T-helper 1 cell (primary cell): ENCODE data around the gene METTL24.

Experiments
- DNase-seq, 5 donors: peaks; one replicate each; pipeline ENCODE4 v3.0.0-alpha.2; 2012 to 2020

Gene METTL24

GRCh38 chr6:110332281-110332680 lies 25.9 kb downstream of the METTL24 start:
- no peak for DNase-seq

GRCh38 chr6:110331816-110332215 lies 26.3 kb downstream of the METTL24 start:
- no peak for DNase-seq

GRCh38 chr6:110331390-110331789 lies 26.8 kb downstream of the METTL24 start:
- DNase-seq, result no peak

- no peak for DNase-seq
Measured at GRCh38 chr6:110329714-110330436, 28.3 kb downstream of the METTL24 start.

- DNase-seq, result no peak
Measured at GRCh38 chr6:110329348-110329713, 28.8 kb downstream of the METTL24 start.

- DNase-seq, result no peak
Measured at GRCh38 chr6:110328259-110328658, 29.9 kb downstream of the METTL24 start.

GRCh38 chr6:110327391-110327790 lies 30.8 kb downstream of the METTL24 start:
- DNase-seq, result no peak

- no peak for DNase-seq
Measured at GRCh38 chr6:110326609-110327008, 31.5 kb downstream of the METTL24 start.

- DNase-seq, result no peak
Measured at GRCh38 chr6:110326057-110326456, 32.1 kb downstream of the METTL24 start.

- no peak for DNase-seq
Measured at GRCh38 chr6:110325197-110325596, 33.0 kb downstream of the METTL24 start.

GRCh38 chr6:110324548-110324947 lies 33.6 kb downstream of the METTL24 start:
- no peak for DNase-seq

GRCh38 chr6:110323258-110323657 lies 34.9 kb downstream of the METTL24 start:
- no peak for DNase-seq

- no peak for DNase-seq
Measured at GRCh38 chr6:110322874-110323242, 35.3 kb downstream of the METTL24 start.

GRCh38 chr6:110322151-110322873 lies 35.8 kb downstream of the METTL24 start:
- DNase-seq, result no peak

- no peak for DNase-seq
Measured at GRCh38 chr6:110320307-110320706, 37.8 kb downstream of the METTL24 start.

- DNase-seq, result no peak
Measured at GRCh38 chr6:110319843-110320242, 38.3 kb downstream of the METTL24 start.

GRCh38 chr6:110319381-110319780 lies 38.8 kb downstream of the METTL24 start:
- no peak for DNase-seq

GRCh38 chr6:110318971-110319370 lies 39.2 kb downstream of the METTL24 start:
- no peak for DNase-seq

GRCh38 chr6:110317646-110318045 lies 40.5 kb downstream of the METTL24 start:
- no peak for DNase-seq

- no peak for DNase-seq
Measured at GRCh38 chr6:110317189-110317588, 41.0 kb downstream of the METTL24 start.

- no peak for DNase-seq
Measured at GRCh38 chr6:110315869-110316398, 42.2 kb downstream of the METTL24 start.

GRCh38 chr6:110315207-110315868 lies 42.8 kb downstream of the METTL24 start:
- no peak for DNase-seq

- DNase-seq, result no peak
Measured at GRCh38 chr6:110310861-110311446, 47.2 kb downstream of the METTL24 start.
